GM21529 (cell line): ENCODE results near the gene TUBGCP2.

Experiments used
- ATAC-seq: cut with Tn5 transposase; IDR thresholded peaks from one replicate; pipeline ENCODE4 v1.9.1; 2021; ENCODE audit not compliant: unreplicated experiment

Gene TUBGCP2

GRCh38 chr10:133280391-133281059 is 28.1 kb downstream of the TUBGCP2 start:
- ATAC-seq: no peak

- ATAC-seq: no peak
Measured at GRCh38 chr10:133279326-133280226, 29.1 kb downstream of the TUBGCP2 start.

DNA sequence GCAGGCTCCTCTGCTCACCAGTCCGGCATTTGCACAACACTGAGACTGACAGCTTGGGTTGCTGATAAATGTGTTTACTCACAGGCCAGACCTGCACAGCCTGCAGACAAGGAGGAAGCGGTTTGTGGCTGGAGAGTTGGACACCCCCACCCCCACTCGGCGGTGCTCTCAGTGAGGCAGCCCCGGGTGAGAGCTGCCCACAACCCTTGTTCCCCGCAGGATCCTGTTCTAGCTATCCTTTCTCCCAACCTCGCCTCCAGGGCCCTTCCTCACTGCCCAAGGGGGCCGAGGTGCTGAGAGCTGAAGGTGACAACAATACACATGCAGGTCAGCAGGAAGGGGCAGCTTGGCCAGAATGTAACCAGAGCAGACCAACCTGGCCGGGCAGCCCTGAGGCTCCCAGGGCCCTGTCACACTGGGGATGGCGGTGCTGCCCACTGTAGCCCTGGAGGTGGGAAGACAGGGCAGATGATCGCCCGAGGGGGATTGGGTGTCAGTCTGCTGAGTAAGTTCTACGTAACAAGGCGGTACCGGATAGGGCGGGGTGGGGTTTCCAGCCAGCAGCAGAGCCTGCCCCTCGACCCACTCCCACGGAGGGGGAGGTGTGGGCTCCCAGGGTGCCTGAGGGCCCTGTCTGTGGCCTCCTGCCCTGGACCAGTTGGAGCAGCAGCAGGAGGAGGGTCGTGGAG is 30.0 kb downstream of the TUBGCP2 start:
- ATAC-seq: peak; percentile 32

GRCh38 chr10:133277993-133278576 is 30.6 kb downstream of the TUBGCP2 start:
- ATAC-seq: no peak

DNA sequence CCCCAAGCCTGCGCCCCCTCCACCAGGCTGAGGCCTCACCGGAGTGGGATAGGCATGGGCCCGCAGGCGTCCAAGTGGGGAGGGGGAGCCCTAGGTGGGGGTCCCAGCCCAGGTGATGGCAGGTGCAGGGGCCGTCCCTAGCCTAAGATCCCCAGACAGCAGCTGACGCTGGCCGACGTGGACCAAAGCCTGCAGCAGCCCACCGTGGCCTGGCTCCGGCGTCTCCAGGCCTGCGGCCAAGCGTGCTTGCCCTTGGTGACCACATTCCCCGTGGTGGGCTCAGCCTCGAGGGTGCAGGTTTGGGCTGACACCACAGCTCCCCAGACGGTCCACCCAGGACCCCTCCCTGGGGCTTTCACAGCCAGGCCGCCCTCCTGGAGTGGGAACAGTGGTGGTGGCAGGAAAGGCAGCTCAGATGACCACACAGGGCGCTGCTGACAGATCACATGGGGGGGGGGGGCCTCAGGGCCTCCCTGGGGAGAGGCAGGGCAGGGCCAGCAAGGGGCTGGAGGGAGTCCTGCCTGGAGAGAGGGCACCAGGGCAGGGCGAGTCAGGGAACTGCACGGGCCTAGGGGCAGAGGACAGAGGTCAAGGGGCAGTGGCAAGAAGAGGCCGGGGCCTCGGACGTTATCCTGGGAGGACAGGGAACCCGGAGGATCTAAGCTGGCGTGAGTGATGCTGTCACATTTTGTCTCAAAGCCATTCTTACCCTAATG is 31.2 kb downstream of the TUBGCP2 start:
- no peak for ATAC-seq

- ATAC-seq: peak; percentile 51
Measured at GRCh38 chr10:133276435-133277201, 32.1 kb downstream of the TUBGCP2 start, which contains the start of gene ADAM8. TSS of gene ADAM8 (minus strand) at chr10:133276868. CDS start at chr10:133276817, 51 bp downstream.

DNA sequence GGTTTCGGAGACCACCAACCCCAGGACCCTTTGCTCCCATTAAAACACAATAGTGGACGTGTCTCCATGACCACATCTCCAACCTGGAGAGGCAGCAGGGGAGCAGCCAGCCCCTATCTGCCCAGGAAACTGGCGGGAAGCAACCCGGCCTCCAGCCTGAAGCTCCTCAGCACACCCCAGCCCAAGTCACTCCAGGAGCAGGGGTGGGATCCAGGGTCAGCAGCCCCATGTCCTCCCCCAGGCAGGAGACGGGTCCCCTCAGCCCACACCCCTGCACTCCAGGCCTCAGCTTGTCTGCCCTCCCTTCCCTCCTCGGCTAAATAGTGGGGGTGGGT is 32.6 kb downstream of the TUBGCP2 start:
- ATAC-seq: no peak

DNA sequence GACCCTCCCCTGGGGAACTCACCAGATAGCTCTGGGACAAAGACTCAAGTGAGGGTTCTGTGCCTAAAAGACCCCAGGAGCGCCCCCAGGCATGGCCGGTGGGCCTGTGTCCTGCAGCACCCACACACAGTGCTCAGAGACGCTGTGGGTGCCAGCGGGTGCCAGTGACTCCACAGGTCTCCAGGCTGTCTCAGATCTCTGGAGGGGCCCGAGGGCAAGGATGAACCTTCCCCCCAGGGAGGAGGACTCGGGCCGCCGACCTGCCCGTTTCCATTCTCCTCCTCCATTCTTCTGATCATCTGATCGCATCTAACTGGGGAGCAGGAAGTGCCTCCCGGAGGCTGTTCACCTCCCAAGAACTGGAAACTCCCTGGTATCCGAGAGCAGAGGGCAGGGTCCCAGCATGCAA is 33.0 kb downstream of the TUBGCP2 start:
- ATAC-seq: peak; percentile 40

DNA sequence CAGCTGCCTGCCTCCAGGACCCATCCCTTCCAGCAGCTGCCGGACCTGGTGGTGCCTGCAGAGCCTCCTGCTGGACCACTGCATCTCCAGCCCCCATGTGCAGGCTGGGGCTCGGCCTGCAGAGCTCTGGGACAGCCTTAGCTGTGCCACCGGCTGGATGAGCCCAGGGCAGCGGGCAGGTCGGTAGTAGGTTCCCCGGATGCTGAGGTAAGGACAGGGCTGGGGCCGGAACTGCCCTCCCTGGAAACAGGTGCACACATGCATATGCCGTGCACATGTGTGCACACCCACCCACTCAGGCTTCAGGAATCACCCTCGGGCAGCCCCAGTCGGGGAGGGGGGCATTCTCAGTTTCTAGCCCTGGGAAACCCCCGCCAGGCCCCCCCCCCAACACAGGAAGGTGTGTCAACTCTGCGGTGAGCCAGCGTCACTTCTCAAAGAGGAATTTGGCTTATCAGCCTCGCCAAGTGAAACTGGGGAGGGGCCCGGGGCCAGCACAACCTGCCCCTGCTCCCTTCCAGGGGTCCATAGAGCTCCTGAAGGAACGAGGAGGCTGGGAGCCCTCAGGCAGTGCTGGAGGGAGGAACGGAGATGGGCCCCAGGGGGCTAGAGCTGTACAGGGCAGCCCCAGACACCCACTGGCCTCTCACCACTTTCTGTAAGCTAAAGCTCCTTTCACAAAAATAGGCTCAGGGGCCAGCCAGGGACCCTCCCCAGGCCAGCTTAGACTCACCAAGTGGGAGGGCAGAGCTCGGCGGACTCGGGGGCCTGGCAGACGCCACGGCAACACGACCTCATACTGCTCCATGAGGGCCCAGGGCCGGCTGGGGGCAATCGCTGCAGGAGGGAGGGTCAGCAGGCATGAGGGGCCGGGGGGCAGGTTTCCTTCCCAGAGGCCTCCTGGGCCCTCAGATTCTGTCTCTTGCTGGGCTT is 33.7 kb downstream of the TUBGCP2 start:
- peak; percentile 49 for ATAC-seq

DNA sequence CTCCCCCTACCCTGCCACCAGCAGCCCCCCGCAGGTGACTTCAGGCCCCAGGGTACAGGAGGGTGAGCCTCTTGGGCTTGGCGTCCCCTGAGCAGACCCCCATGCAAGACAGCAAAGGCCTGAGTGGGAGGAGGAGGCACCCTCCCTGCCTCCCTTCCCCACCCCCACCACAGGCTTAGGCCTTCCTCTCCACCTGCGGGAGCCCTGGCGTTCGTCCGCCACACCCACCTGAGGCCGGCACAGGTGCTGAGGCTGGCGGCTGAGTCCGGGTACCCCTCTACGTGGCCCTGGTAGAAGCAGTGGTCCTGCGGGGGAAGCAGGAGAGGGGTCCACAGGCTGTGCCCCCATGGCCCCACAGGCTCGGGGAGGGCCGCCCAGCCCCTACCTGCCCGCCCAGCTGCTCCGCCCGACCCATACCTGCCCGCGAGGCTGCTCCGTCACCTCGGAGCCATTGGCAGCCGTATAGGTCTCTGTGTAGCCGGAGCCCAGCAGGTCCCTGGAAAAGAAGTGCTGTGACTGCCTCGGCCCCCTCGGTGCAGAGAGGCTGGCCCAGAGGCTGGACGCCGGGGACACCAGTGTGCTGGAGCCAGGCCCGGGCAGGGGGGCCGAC is 35.0 kb downstream of the TUBGCP2 start:
- no peak for ATAC-seq

- no peak for ATAC-seq
Measured at GRCh38 chr10:133272964-133273420, 35.7 kb downstream of the TUBGCP2 start.

DNA sequence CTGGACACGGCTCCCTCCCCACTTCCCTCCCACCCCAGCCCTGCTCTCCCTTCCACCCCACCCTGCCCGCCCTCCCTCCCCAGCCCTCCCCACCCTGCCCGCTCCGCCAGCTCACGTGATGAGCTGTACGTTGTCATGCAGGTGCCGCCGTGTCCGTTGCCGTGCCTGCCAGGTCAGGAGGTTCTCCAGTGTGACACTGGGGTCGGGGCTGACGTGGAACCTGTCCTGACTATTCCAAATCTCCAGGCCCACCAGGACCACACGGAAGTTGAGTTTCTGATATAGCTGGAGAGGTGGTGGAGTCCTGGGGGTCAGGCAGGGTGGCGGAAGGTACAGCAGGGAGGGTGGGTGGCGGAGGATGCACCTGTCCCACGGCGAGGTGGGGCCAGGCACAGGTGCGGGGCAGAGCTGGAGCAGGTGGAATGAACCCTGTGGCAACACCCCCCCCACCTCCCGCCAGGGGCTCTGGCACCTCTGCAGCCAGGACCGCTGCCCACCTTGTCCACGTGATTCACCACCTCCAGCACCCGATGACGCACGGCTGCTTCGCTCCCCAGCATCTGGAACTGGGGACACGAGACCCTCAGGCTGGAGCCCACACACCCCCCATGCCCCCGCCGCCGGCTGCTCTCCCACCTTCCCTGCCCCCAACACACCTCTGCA is 36.2 kb downstream of the TUBGCP2 start:
- no peak for ATAC-seq

DNA sequence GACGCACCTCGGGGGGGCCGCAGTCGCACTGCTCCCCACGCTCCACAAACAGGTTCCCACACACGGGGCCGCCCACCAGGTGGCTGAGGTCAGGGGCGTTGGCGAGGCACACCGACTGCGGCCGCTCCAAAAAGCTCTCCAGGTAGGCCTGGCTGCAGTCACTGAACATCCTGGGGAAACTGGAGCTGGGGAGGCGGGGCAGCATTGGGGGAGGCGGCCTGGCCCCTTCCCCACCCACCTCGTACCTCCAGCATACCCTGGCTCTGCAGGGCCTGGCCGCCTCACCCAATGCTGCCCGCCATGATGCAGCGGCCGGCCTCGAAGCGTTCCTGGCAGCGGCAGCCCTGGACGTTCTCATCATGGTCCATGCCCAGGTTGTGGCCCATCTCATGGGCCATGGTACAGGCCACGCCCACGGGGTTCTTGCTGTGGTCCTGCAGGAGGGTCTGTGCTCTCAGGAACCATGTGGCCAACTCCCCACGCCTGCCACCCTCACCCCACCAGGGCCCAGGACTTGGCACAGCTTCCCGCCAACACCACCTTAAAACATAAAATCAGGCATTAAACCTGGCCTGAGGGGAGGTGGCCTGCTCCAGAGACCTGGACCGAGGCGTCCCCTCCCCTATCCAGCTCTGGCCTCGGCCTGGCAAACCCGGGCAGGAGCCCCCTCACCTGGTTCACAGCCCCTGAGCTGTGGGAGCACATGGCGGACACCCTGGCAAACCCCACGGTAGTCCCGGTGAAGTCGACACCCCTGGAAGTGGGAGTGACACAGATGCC is 37.0 kb downstream of the TUBGCP2 start:
- no peak for ATAC-seq

- ATAC-seq: no peak
Measured at GRCh38 chr10:133270773-133271297, 37.8 kb downstream of the TUBGCP2 start.

DNA sequence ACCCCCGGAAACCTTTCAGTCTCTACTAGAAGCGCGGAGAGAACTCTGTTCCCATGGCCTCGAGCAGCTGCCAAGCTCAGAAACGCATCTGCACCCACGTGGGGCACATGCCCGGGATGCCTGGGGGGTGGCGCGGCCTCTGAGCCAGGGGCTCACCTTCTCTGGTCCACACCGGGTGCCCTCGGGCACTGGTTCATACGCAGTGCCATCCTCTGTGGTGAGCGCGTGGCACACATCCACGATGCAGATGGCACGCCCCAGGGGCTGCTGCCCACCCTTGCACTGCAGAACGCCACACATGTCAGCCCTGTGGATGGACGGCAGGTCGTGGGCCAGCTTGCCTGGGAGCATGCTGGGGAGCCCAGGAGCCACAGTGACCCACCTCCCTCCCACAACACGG is 38.5 kb downstream of the TUBGCP2 start:
- no peak for ATAC-seq

- ATAC-seq: no peak
Measured at GRCh38 chr10:133269367-133269766, 39.3 kb downstream of the TUBGCP2 start.

GRCh38 chr10:133268532-133268931 is 40.1 kb downstream of the TUBGCP2 start:
- ATAC-seq: no peak
